Measurements from ENCODE around the gene SLC35F5. TPM values are rescaled to one million over a fixed set of nuclear protein-coding genes. Genes with fewer than 3 reads are reported as not detected.
A peak's percentile ranks its signal among the peaks of the same experiment; 100 is the strongest.
"Not testable (repeated sequence)": the region's sequence is repeated elsewhere in the genome, so short reads cannot be mapped to it uniquely, and the experiment has no call there.

The SLC35F5 gene
- total RNA-seq, 1 experiment from 2014 or later, result 66.1 TPM

GRCh38 chr2:113709022-113709421, 47.4 kb downstream of the SLC35F5 start:
- Histone ChIP-seq H3K27me3 (no peaks in the 10 kb centered on the region), H3K4me3 (no peak overlapping the region), H3K36me3 (no peaks in the 10 kb centered on the region; the same call in 1 of the 2 replicates), H3K9me3 (no peaks in the 10 kb centered on the region)
- no peak for DNase-seq

GRCh38 chr2:113707106-113707505, 49.3 kb downstream of the SLC35F5 start:
- H3K36me3 ChIP-seq, result no peaks in the 10 kb centered on the region
- no peak overlapping the region for H3K4me3 ChIP-seq
- no peaks in the 10 kb centered on the region for H3K9me3 ChIP-seq
- DNase-seq, result no peak
- no peaks in the 10 kb centered on the region for H3K27me3 ChIP-seq

- H3K9me3 ChIP-seq, result no peaks in the 10 kb centered on the region
- H3K4me3 ChIP-seq, result no peak overlapping the region
- H3K27me3 ChIP-seq, result no peaks in the 10 kb centered on the region
- DNase-seq, result no peak
- no peaks in the 10 kb centered on the region for H3K36me3 ChIP-seq
Observed at GRCh38 chr2:113705982-113706523, 50.4 kb downstream of the SLC35F5 start.

- H3K9me3 ChIP-seq, H3K36me3 ChIP-seq, H3K27me3 ChIP-seq, H3K4me3 ChIP-seq, DNase-seq: not testable (repeated sequence)
Observed at GRCh38 chr2:113704300-113704993, 52.0 kb downstream of the SLC35F5 start.

GRCh38 chr2:113703386-113704299, 52.8 kb downstream of the SLC35F5 start:
- DNase-seq, result no peak
- Histone ChIP-seq H3K4me3 (no peak overlapping the region), H3K36me3 (no peaks in the 10 kb centered on the region), H3K9me3 (no peaks in the 10 kb centered on the region), H3K27me3 (no peaks in the 10 kb centered on the region)

- H3K36me3 ChIP-seq, result no peaks in the 10 kb centered on the region
- no peaks in the 10 kb centered on the region; the same call in 1 of the 2 replicates for H3K9me3 ChIP-seq
- H3K4me3 ChIP-seq, result peak overlapping the region; percentile 24; the same call in 1 of the 2 replicates
- peak; percentile 51 for DNase-seq
- H3K27me3 ChIP-seq, result no peaks in the 10 kb centered on the region
Observed at GRCh38 chr2:113700186-113700841, 56.1 kb downstream of the SLC35F5 start.

- H3K36me3 ChIP-seq, result no peaks in the 10 kb centered on the region
- H3K9me3 ChIP-seq, result no peaks in the 10 kb centered on the region; the same call in 1 of the 2 replicates
- no peaks in the 10 kb centered on the region for H3K27me3 ChIP-seq
- H3K4me3 ChIP-seq, result no peak overlapping the region
- DNase-seq, result no peak
Observed at GRCh38 chr2:113698892-113699447, 57.5 kb downstream of the SLC35F5 start.

GRCh38 chr2:113698251-113698650, 58.2 kb downstream of the SLC35F5 start:
- DNase-seq, H3K36me3 ChIP-seq, H3K9me3 ChIP-seq, H3K4me3 ChIP-seq, H3K27me3 ChIP-seq: not testable (repeated sequence)

- H3K4me3 ChIP-seq, result no peak overlapping the region
- no peak for DNase-seq
- no peaks in the 10 kb centered on the region for H3K36me3 ChIP-seq
- H3K27me3 ChIP-seq, result no peaks in the 10 kb centered on the region
- no peaks in the 10 kb centered on the region; the same call in 1 of the 2 replicates for H3K9me3 ChIP-seq
Observed at GRCh38 chr2:113697516-113697915, 58.9 kb downstream of the SLC35F5 start.

GRCh38 chr2:113694438-113694837, 62.0 kb downstream of the SLC35F5 start:
- no peak for DNase-seq
- Histone ChIP-seq H3K4me3 (no peak overlapping the region), H3K9me3 (no peaks in the 10 kb centered on the region; the same call in 1 of the 2 replicates), H3K27me3 (no peaks in the 10 kb centered on the region), H3K36me3 (no peaks in the 10 kb centered on the region)

GRCh38 chr2:113692698-113693428, 63.6 kb downstream of the SLC35F5 start:
- Histone ChIP-seq H3K27me3 (no peaks in the 10 kb centered on the region), H3K36me3 (no peaks in the 10 kb centered on the region), H3K4me3 (no peak overlapping the region), H3K9me3 (no peaks in the 10 kb centered on the region; the same call in 1 of the 2 replicates)
- DNase-seq, result no peak

- not testable (repeated sequence) for H3K27me3 ChIP-seq, H3K36me3 ChIP-seq, DNase-seq, H3K9me3 ChIP-seq, H3K4me3 ChIP-seq
Observed at GRCh38 chr2:113690871-113691270, 65.6 kb downstream of the SLC35F5 start.

GRCh38 chr2:113686537-113686936, 69.9 kb downstream of the SLC35F5 start:
- H3K27me3 ChIP-seq, result no peaks in the 10 kb centered on the region
- no peak for DNase-seq
- no peaks in the 10 kb centered on the region for H3K36me3 ChIP-seq
- no peaks in the 10 kb centered on the region for H3K9me3 ChIP-seq
- H3K4me3 ChIP-seq, result no peak overlapping the region

GRCh38 chr2:113685471-113685870, 71.0 kb downstream of the SLC35F5 start:
- DNase-seq, result no peak
- Histone ChIP-seq H3K9me3 (no peaks in the 10 kb centered on the region), H3K27me3 (no peaks in the 10 kb centered on the region), H3K36me3 (no peaks in the 10 kb centered on the region), H3K4me3 (no peak overlapping the region)

- Histone ChIP-seq H3K36me3 (no peaks in the 10 kb centered on the region), H3K27me3 (no peaks in the 10 kb centered on the region), H3K4me3 (no peak overlapping the region), H3K9me3 (no peaks in the 10 kb centered on the region)
- no peak for DNase-seq
Observed at GRCh38 chr2:113679457-113679856, 77.0 kb downstream of the SLC35F5 start.

GRCh38 chr2:113677330-113677729, 79.1 kb downstream of the SLC35F5 start:
- Histone ChIP-seq H3K9me3 (no peaks in the 10 kb centered on the region), H3K36me3 (no peaks in the 10 kb centered on the region), H3K27me3 (no peaks in the 10 kb centered on the region), H3K4me3 (no peak overlapping the region)
- DNase-seq, result no peak
